ENCODE measurements around the gene CCND1. TPM values are rescaled to one million over a fixed set of nuclear protein-coding genes. Genes with fewer than 3 reads are reported as not detected.

The CCND1 gene
- total and polyA plus RNA-seq, 7 donors, result 7.7 to 56.8 (median 15.0) TPM

DNA sequence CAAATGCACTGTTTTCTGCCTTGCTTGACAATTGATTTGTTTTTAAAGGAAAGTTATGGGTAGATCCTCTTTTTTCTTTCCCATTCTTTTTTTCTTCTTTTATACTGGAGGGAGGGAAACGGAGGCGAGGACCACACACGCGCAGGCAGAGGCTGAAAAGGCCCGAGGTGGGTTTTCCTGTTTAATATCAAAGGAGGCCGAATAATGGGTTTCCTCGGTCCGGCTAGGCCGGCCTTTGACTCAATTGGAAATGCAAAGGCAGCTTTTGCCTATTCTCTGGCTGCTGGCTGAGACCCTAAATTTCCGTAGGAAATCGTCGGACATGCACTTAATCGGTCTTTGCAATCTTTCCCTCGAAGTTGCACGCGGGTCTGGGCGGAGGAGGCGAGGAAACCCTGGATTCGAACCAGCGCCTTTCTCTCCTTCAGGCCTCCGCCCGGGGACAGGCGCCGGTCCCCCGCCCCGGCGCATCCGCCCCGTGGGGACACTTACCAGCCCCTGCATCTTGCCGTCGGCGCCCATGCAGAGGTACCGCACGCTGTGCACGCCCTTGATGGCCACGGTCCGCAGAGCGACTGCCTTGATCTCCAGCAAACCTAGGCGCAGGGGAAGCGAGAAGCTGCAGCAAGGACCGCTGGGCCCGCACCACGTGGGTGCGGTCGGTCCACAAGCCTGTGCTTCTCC is 62.0 kb downstream of the CCND1 start:
- WGBS, 2 donors, result 14 to 30% methylated on average over 45 of the region's 45 CpGs
- intact Hi-C loops (cut with DNase I), result no loop called here
- DNase-seq, result no peak
- Histone ChIP-seq H3K4me3 (no peak overlapping the region), H3K27me3 (peaks cover 38 to 85% (median 65%) of the 10 kb centered on the region in 3 donors), H3K9me3 (no peaks in the 10 kb centered on the region), H3K4me1 (peaks cover 0 to 25% (median 18%) of the 10 kb centered on the region in 4 donors), H3K36me3 (no peaks in the 10 kb centered on the region), H3K27ac (no peak overlapping the region)
- TF ChIP-seq EP300 (IDR thresholded peaks at IDR 0.05), result no peak
- no peak for TF ChIP-seq POLR2AphosphoS5 (IDR thresholded peaks at IDR 0.05)
- TF ChIP-seq, protein P1, sequence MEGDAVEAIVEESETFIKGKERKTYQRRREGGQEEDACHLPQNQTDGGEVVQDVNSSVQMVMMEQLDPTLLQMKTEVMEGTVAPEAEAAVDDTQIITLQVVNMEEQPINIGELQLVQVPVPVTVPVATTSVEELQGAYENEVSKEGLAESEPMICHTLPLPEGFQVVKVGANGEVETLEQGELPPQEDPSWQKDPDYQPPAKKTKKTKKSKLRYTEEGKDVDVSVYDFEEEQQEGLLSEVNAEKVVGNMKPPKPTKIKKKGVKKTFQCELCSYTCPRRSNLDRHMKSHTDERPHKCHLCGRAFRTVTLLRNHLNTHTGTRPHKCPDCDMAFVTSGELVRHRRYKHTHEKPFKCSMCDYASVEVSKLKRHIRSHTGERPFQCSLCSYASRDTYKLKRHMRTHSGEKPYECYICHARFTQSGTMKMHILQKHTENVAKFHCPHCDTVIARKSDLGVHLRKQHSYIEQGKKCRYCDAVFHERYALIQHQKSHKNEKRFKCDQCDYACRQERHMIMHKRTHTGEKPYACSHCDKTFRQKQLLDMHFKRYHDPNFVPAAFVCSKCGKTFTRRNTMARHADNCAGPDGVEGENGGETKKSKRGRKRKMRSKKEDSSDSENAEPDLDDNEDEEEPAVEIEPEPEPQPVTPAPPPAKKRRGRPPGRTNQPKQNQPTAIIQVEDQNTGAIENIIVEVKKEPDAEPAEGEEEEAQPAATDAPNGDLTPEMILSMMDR (IDR thresholded peaks at IDR 0.05), result no peak
- no peak for TF ChIP-seq POLR2A (IDR thresholded peaks at IDR 0.05)

DNA sequence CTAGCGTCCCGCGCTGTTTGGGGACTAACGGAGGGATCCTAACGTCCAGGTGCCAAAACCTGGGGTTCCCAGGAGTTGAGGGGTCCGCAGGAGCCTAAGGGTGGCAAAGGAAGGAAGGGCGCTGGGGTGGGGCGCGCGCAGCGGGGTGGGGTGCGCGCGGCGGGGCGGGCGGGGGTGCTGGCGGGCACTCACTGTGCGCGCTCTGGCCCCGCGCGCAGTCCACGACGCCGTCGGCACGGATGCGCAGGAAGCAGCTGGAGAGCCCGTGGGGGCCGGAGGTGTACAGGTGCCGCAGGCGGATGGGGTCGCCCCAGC is 62.5 kb downstream of the CCND1 start:
- H3K9me3 ChIP-seq, result no peaks in the 10 kb centered on the region
- no peak for DNase-seq
- no peak for TF ChIP-seq POLR2AphosphoS5 (IDR thresholded peaks at IDR 0.05)
- H3K4me3 ChIP-seq, result no peak overlapping the region
- intact Hi-C loops (cut with DNase I), result no loop called here
- 4 to 5% methylated on average over 34 of the region's 34 CpGs for WGBS, 2 donors
- H3K27me3 ChIP-seq, result peaks cover 38 to 84% (median 65%) of the 10 kb centered on the region in 3 donors
- peaks cover 0 to 25% (median 18%) of the 10 kb centered on the region in 4 donors for H3K4me1 ChIP-seq
- no peak overlapping the region for H3K27ac ChIP-seq
- no peaks in the 10 kb centered on the region for H3K36me3 ChIP-seq

Other genes with a start within 250 kb of the CCND1 start
- under 1 TPM in 1 of 4 donors, not detected in 3; 0.36 TPM for gene LINC01488, start 159.5 kb upstream of the CCND1 start, total RNA-seq
- gene LINC01488, start 159.5 kb upstream of the CCND1 start, polyA plus RNA-seq, result not detected
- gene LTO1, start 34.2 kb downstream of the CCND1 start, total RNA-seq, result 10 to 100 TPM; 19.3 to 42.9 (median 21.0) TPM
- gene LTO1, start 34.2 kb downstream of the CCND1 start, polyA plus RNA-seq, result 10 to 100 TPM; 12.0 to 25.7 (median 16.2) TPM
- gene FGF19, start 62.9 kb downstream of the CCND1 start, total RNA-seq, result not detected
- gene FGF19, start 62.9 kb downstream of the CCND1 start, polyA plus RNA-seq, result not detected
- not detected for gene FGF4, start 134.2 kb downstream of the CCND1 start, total RNA-seq
- not detected for gene FGF4, start 134.2 kb downstream of the CCND1 start, polyA plus RNA-seq
- not detected for gene FGF3, start 178.3 kb downstream of the CCND1 start, total RNA-seq
- gene FGF3, start 178.3 kb downstream of the CCND1 start, polyA plus RNA-seq, result not detected